ENCODE data around the gene DNAI2. TPM values are rescaled to one million over a fixed set of nuclear protein-coding genes. Genes with fewer than 3 reads are reported as not detected.

DNAI2 gene
- total and polyA plus RNA-seq, 8 donors: not detected

GRCh38 chr17:74362069-74362405, 88.0 kb downstream of the DNAI2 start:
- WGBS, 5 donors: 16 to 23% (median 21%) methylated on average over 3 to 9 of the region's 9 CpGs
- peaks cover 14 to 67% (median 56%) of the 10 kb centered on the region in 3 donors for H3K27me3 ChIP-seq

GRCh38 chr17:74362810-74363498, 88.9 kb downstream of the DNAI2 start:
- WGBS, 5 donors: 50 to 63% (median 62%) methylated on average over 14 of the region's 14 CpGs
- no peak for DNase-seq
- intact Hi-C loops (cut with DNase I; ENCODE audit: low total_unique reads): no loop called here
- TF ChIP-seq EP300 (IDR thresholded peaks at IDR 0.05) (no peak), POLR2A (IDR thresholded peaks at IDR 0.05) (no peak), POLR2AphosphoS5 (IDR thresholded peaks at IDR 0.05) (no peak), CTCF (IDR thresholded peaks at IDR 0.05) (no peak)
- peaks cover 4 to 67% (median 46%) of the 10 kb centered on the region in 3 donors for H3K27me3 ChIP-seq
- peaks cover 0 to 14% (median 10%) of the 10 kb centered on the region in 4 donors for H3K4me1 ChIP-seq
- no peak overlapping the region for H3K4me3 ChIP-seq
- H3K36me3 ChIP-seq: no peaks in the 10 kb centered on the region
- no peak overlapping the region for H3K27ac ChIP-seq
- H3K9me3 ChIP-seq: no peaks in the 10 kb centered on the region

More at GRCh38 chr17:74362069-74362405, 88.0 kb downstream of the DNAI2 start:
- no peak for TF ChIP-seq POLR2AphosphoS5 (IDR thresholded peaks at IDR 0.05)
- TF ChIP-seq EP300 (IDR thresholded peaks at IDR 0.05): no peak
- TF ChIP-seq CTCF (IDR thresholded peaks at IDR 0.05): no peak
- no peak for TF ChIP-seq POLR2A (IDR thresholded peaks at IDR 0.05)
- no peak overlapping the region for H3K4me3 ChIP-seq
- no peak overlapping the region for H3K27ac ChIP-seq
- no peaks in the 10 kb centered on the region for H3K36me3 ChIP-seq
- intact Hi-C loops (cut with DNase I; ENCODE audit: low total_unique reads): no loop called here
- DNase-seq: no peak
- H3K4me1 ChIP-seq: peaks cover 1 to 22% (median 16%) of the 10 kb centered on the region in 4 donors
- H3K9me3 ChIP-seq: no peaks in the 10 kb centered on the region

Other genes starting within 250 kb of the DNAI2 start
- gene RPL38, start 70.6 kb upstream of the DNAI2 start, total RNA-seq: 1,000 to 10,000 TPM in 1 of 5 donors, 100 to 1,000 TPM in 3, 10 to 100 TPM in 1; 37.7 to 1,270 (median 232) TPM
- gene RPL38, start 70.6 kb upstream of the DNAI2 start, polyA plus RNA-seq: 1,000 to 10,000 TPM; 1,436 to 1,839 (median 1,751) TPM
- 10 to 100 TPM in 1 of 5 donors, 1 to 10 TPM in 3, under 1 TPM in 1; 0.58 to 17.9 (median 2.8) TPM for gene TTYH2, start 60.7 kb upstream of the DNAI2 start, total RNA-seq
- gene TTYH2, start 60.7 kb upstream of the DNAI2 start, polyA plus RNA-seq: 1 to 10 TPM; 1.2 to 1.8 (median 1.3) TPM
- 10 to 100 TPM in 1 of 5 donors, under 1 TPM in 1, not detected in 3; 0.58 to 44.3 TPM for gene KIF19, start 52.0 kb downstream of the DNAI2 start, total RNA-seq
- gene KIF19, start 52.0 kb downstream of the DNAI2 start, polyA plus RNA-seq: under 1 TPM; 0.20 to 0.62 (median 0.46) TPM
- not detected for gene BTBD17, start 87.6 kb downstream of the DNAI2 start, total RNA-seq
- gene BTBD17, start 87.6 kb downstream of the DNAI2 start, polyA plus RNA-seq: not detected
- not detected for gene GPR142, start 93.3 kb downstream of the DNAI2 start, total RNA-seq
- not detected for gene GPR142, start 93.3 kb downstream of the DNAI2 start, polyA plus RNA-seq
- 100 to 1,000 TPM in 4 of 5 donors, 10 to 100 TPM in 1; 66.5 to 321 (median 141) TPM for gene GPRC5C, start 157.9 kb downstream of the DNAI2 start, total RNA-seq
- 100 to 1,000 TPM in 2 of 3 donors, 10 to 100 TPM in 1; 84.5 to 145 (median 117) TPM for gene GPRC5C, start 157.9 kb downstream of the DNAI2 start, polyA plus RNA-seq
- gene CD300A, start 192.4 kb downstream of the DNAI2 start, total RNA-seq: 1 to 10 TPM in 3 of 5 donors, not detected in 2; 3.1 to 8.0 (median 5.3) TPM
- gene CD300A, start 192.4 kb downstream of the DNAI2 start, polyA plus RNA-seq: 1 to 10 TPM; 1.8 to 4.7 (median 2.7) TPM

All from stomach (tissue), 9 donors.